ENCODE results near the gene LORICRIN. TPM values are rescaled to one million over a fixed set of nuclear protein-coding genes. Genes with fewer than 3 reads are reported as not detected.

LORICRIN gene
- total RNA-seq, 1 donor from 2014 or later: 0.80 TPM

DNA sequence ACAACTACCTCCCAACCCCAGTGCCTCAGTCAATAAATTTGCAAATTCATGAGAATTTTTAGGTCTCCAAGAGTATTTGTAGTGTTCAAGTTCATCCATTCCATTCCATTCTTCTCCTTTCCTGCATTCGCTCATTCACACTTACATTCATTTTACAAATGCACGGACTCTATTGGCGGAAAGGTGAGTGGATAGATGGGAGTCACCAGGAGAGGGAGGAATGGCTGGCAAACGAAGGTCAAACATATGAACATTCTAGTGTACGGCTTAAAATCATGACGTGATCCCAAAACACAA lies 2.5 kb downstream of the LORICRIN start:
- H3K36me3 Mint-ChIP-seq (ENCODE audit: low read depth): no peaks in the 10 kb centered on the region
- TF ChIP-seq, protein P1, sequence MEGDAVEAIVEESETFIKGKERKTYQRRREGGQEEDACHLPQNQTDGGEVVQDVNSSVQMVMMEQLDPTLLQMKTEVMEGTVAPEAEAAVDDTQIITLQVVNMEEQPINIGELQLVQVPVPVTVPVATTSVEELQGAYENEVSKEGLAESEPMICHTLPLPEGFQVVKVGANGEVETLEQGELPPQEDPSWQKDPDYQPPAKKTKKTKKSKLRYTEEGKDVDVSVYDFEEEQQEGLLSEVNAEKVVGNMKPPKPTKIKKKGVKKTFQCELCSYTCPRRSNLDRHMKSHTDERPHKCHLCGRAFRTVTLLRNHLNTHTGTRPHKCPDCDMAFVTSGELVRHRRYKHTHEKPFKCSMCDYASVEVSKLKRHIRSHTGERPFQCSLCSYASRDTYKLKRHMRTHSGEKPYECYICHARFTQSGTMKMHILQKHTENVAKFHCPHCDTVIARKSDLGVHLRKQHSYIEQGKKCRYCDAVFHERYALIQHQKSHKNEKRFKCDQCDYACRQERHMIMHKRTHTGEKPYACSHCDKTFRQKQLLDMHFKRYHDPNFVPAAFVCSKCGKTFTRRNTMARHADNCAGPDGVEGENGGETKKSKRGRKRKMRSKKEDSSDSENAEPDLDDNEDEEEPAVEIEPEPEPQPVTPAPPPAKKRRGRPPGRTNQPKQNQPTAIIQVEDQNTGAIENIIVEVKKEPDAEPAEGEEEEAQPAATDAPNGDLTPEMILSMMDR (IDR thresholded peaks at IDR 0.05): no peak
- ATAC-seq (ENCODE audit: low read depth) (no peak), DNase-seq (no peak)
- ChIA-PET POLR2A (interaction anchor here (0.6 kb wide), 1 partner anchor 354 kb away, joined by 3 read pairs; no protein-coding TSS in a partner anchor), CTCF (interaction anchor here (1.0 to 2.2 kb wide), 5 partner anchors 16 to 42 kb away, joined by 3 to 7 read pairs (median 5); no protein-coding TSS in a partner anchor)
- no peaks in the 10 kb centered on the region for H3K9me3 Mint-ChIP-seq
- H3K27me3 Mint-ChIP-seq: peaks cover 23% of the 10 kb centered on the region
- H3K4me3 Mint-ChIP-seq: peak overlapping the region; percentile 82
- peaks cover 32% of the 10 kb centered on the region for H3K4me1 Mint-ChIP-seq
- intact Hi-C loops (cut with micrococcal nuclease): loop anchor here (2.0 kb wide), 1 partner anchor 15 kb away; no protein-coding TSS in a partner anchor
- H3K27ac Mint-ChIP-seq: peak overlapping the region; percentile 91

GRCh38 chr1:153262462-153263157 lies 3.1 kb downstream of the LORICRIN start:
- CTCF ChIA-PET: interaction anchor here (1.0 to 2.2 kb wide), 6 partner anchors 15 to 42 kb away, joined by 3 to 7 read pairs (median 4); no protein-coding TSS in a partner anchor
- POLR2A ChIA-PET: interaction anchor here (0.6 to 0.8 kb wide), 4 partner anchors 10 to 353 kb away, joined by 3 read pairs; no protein-coding TSS in a partner anchor
- intact Hi-C loops (cut with micrococcal nuclease): loop anchor here (2.0 kb wide), 1 partner anchor 14 kb away; no protein-coding TSS in a partner anchor
- DNase-seq (no peak), ATAC-seq (ENCODE audit: low read depth) (peak; percentile 70)
- Mint-ChIP-seq H3K4me1 (peaks cover 32% of the 10 kb centered on the region), H3K4me3 (peak overlapping the region; percentile 82), H3K36me3 (ENCODE audit: low read depth) (no peaks in the 10 kb centered on the region), H3K27ac (peak overlapping the region; percentile 91), H3K27me3 (peaks cover 24% of the 10 kb centered on the region), H3K9me3 (no peaks in the 10 kb centered on the region)
- TF ChIP-seq, protein P1 (IDR thresholded peaks at IDR 0.05): no peak

DNA sequence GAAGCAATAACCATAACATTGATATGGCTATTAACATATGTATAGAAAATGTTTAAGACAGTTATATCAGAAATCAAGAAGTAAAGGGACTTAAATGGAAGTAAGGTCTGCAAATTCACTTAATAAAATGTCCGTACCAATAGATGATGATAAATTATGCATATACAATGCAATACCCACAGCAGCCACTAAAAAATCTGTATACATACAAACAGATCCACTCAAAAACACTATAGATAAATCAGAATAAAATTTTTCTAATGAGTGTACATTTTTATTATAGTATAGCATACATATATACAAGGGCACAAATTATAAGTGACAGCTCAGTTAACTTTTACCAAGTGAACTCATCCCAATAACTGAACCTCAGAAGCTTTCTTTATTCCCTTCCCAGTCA lies 6.0 kb downstream of the LORICRIN start:
- CTCF ChIA-PET: no interaction called here
- TF ChIP-seq, protein P1 (IDR thresholded peaks at IDR 0.05): no peak
- H3K4me3 Mint-ChIP-seq: no peak overlapping the region
- no peak for ATAC-seq (ENCODE audit: low read depth)
- POLR2A ChIA-PET: no interaction called here
- H3K4me1 Mint-ChIP-seq: peaks cover 25% of the 10 kb centered on the region
- H3K36me3 Mint-ChIP-seq (ENCODE audit: low read depth): no peaks in the 10 kb centered on the region
- H3K9me3 Mint-ChIP-seq: no peaks in the 10 kb centered on the region
- intact Hi-C loops (cut with micrococcal nuclease): no loop called here
- no peak for DNase-seq
- H3K27me3 Mint-ChIP-seq: peaks cover 37% of the 10 kb centered on the region
- no peak overlapping the region for H3K27ac Mint-ChIP-seq

GRCh38 chr1:153271711-153272110 lies 12.2 kb downstream of the LORICRIN start:
- CTCF ChIA-PET: no interaction called here
- ATAC-seq (ENCODE audit: low read depth): no peak
- no peaks in the 10 kb centered on the region for H3K9me3 Mint-ChIP-seq
- H3K27me3 Mint-ChIP-seq: peaks cover 20% of the 10 kb centered on the region
- intact Hi-C loops (cut with micrococcal nuclease): no loop called here
- POLR2A ChIA-PET: no interaction called here
- H3K4me1 Mint-ChIP-seq: no peaks in the 10 kb centered on the region
- TF ChIP-seq, protein P1 (IDR thresholded peaks at IDR 0.05): no peak
- H3K36me3 Mint-ChIP-seq (ENCODE audit: low read depth): no peaks in the 10 kb centered on the region
- DNase-seq: no peak
- H3K4me3 Mint-ChIP-seq: no peak overlapping the region
- no peak overlapping the region for H3K27ac Mint-ChIP-seq

GRCh38 chr1:153272186-153272585 lies 12.7 kb downstream of the LORICRIN start:
- POLR2A ChIA-PET: interaction anchor here (1.0 kb wide), 1 partner anchor 9 kb away, joined by 3 read pairs; no protein-coding TSS in a partner anchor
- ATAC-seq (ENCODE audit: low read depth): no peak

More at GRCh38 chr1:153272186-153272585, 12.7 kb downstream of the LORICRIN start:
- Mint-ChIP-seq H3K9me3 (no peaks in the 10 kb centered on the region), H3K4me3 (no peak overlapping the region), H3K27me3 (peaks cover 17% of the 10 kb centered on the region), H3K36me3 (ENCODE audit: low read depth) (no peaks in the 10 kb centered on the region), H3K4me1 (no peaks in the 10 kb centered on the region), H3K27ac (no peak overlapping the region)
- intact Hi-C loops (cut with micrococcal nuclease): no loop called here
- DNase-seq: no peak
- CTCF ChIA-PET: no interaction called here
- TF ChIP-seq, protein P1 (IDR thresholded peaks at IDR 0.05): no peak

Data from activated B cell treated with CpG ODN at 0.5 μM for 24 hours (primary cell).